HPDE6-E6E7 (cell line): Measurements from ENCODE around the gene HTR6.

Experiments
- DNase-seq: peaks from one replicate; pipeline ENCODE4 v3.0.0; 2011; ENCODE audit warnings: missing footprints; ENCODE audit errors: extremely low spot score

The HTR6 gene

GRCh38 chr1:19720973-19721372 is 56.3 kb downstream of the HTR6 start:
- DNase-seq: no peak

GRCh38 chr1:19723874-19724273 is 59.2 kb downstream of the HTR6 start:
- no peak for DNase-seq

- no peak for DNase-seq
Measured at GRCh38 chr1:19725606-19726005, 60.9 kb downstream of the HTR6 start.

- no peak for DNase-seq
Measured at GRCh38 chr1:19728413-19729145, 63.9 kb downstream of the HTR6 start.

GRCh38 chr1:19730232-19730631 is 65.6 kb downstream of the HTR6 start:
- DNase-seq: no peak
